Endothelial cell of hepatic sinusoid (primary cell): ENCODE results near the gene IL17REL.

Experiments used
- in situ Hi-C: cut with HindIII; loops from 2 replicates; pipeline ENCODE4 v1.10.0; 2017; ENCODE audit warnings: low sequenced_read_pairs

Gene IL17REL

GRCh38 chr22:50046481-50047245 is 34.1 kb upstream of the IL17REL start:
- in situ Hi-C loops: no loop called here

- in situ Hi-C loops: no loop called here
These were observed 33.5 kb upstream of the IL17REL start for GRCh38 chr22:50046019-50046415.

GRCh38 chr22:50045211-50046018 is 32.9 kb upstream of the IL17REL start:
- in situ Hi-C loops: no loop called here

- in situ Hi-C loops: no loop called here
These were observed 32.0 kb upstream of the IL17REL start for GRCh38 chr22:50044485-50045118.

- in situ Hi-C loops: no loop called here
These were observed 28.9 kb upstream of the IL17REL start for GRCh38 chr22:50041361-50042065.

- in situ Hi-C loops: no loop called here
These were observed 28.2 kb upstream of the IL17REL start for GRCh38 chr22:50040717-50041116.

GRCh38 chr22:50039669-50040443 is 27.3 kb upstream of the IL17REL start:
- in situ Hi-C loops: no loop called here

- in situ Hi-C loops: no loop called here
These were observed 23.6 kb upstream of the IL17REL start for GRCh38 chr22:50035976-50036724.

GRCh38 chr22:50035131-50035881 is 22.7 kb upstream of the IL17REL start:
- in situ Hi-C loops: no loop called here

- in situ Hi-C loops: no loop called here
These were observed 21.8 kb upstream of the IL17REL start for GRCh38 chr22:50034126-50035081.

GRCh38 chr22:50032941-50033601 is 20.5 kb upstream of the IL17REL start:
- in situ Hi-C loops: no loop called here

- in situ Hi-C loops: no loop called here
These were observed 19.7 kb upstream of the IL17REL start for GRCh38 chr22:50032109-50032871.

GRCh38 chr22:50031189-50032091 is 18.9 kb upstream of the IL17REL start:
- in situ Hi-C loops: no loop called here

GRCh38 chr22:50030297-50031188 is 18.0 kb upstream of the IL17REL start:
- in situ Hi-C loops: no loop called here
